ENCODE results near the gene GUCA1A.
"Not testable (repeated sequence)": the region's sequence is repeated elsewhere in the genome, so short reads cannot be mapped to it uniquely, and the experiment has no call there.

Gene GUCA1A

GRCh38 chr6:42199106-42199981, 26.2 kb downstream of the GUCA1A start:
- no peak for TF ChIP-seq CTCF (conservative IDR thresholded peaks at IDR 0.05; ENCODE audit: low read depth)
- H3K27ac ChIP-seq = peak overlapping the region; percentile 64
- CTCF ChIA-PET = interaction anchor here (1.0 kb wide), 1 partner anchor 13 kb away, joined by 5 read pairs; no protein-coding TSS in a partner anchor
- POLR2A ChIA-PET (ENCODE audit: low non-redundant PET) = no interaction called here
- DNase-seq (ENCODE audit: low spot score) = no peak

- TF ChIP-seq CTCF (conservative IDR thresholded peaks at IDR 0.05; ENCODE audit: low read depth) = no peak
- POLR2A ChIA-PET (ENCODE audit: low non-redundant PET) = no interaction called here
- H3K27ac ChIP-seq = peak overlapping the region; percentile 79
- DNase-seq (ENCODE audit: low spot score) = peak; percentile 58
- CTCF ChIA-PET = interaction anchor here (1.2 kb wide), 1 partner anchor 15 kb away, joined by 5 read pairs; no protein-coding TSS in a partner anchor
Measured at GRCh38 chr6:42200035-42200434, 26.9 kb downstream of the GUCA1A start.

GRCh38 chr6:42201382-42201781, 28.2 kb downstream of the GUCA1A start:
- POLR2A ChIA-PET (ENCODE audit: low non-redundant PET) = interaction anchor here (0.7 kb wide), 1 partner anchor 1736 kb away, joined by 4 read pairs; no protein-coding TSS in a partner anchor
- CTCF ChIA-PET = interaction anchor here (0.6 kb wide), 1 partner anchor 394 kb away, joined by 3 read pairs; no protein-coding TSS in a partner anchor
- DNase-seq (ENCODE audit: low spot score) = no peak
- H3K27ac ChIP-seq = peak overlapping the region; percentile 79; the same call in 1 of the 2 replicates
- TF ChIP-seq CTCF (conservative IDR thresholded peaks at IDR 0.05; ENCODE audit: low read depth) = no peak

GRCh38 chr6:42202131-42202915, 29.2 kb downstream of the GUCA1A start:
- DNase-seq (ENCODE audit: low spot score); CTCF ChIA-PET; POLR2A ChIA-PET (ENCODE audit: low non-redundant PET): not testable (repeated sequence)
- peak overlapping the region; percentile 18 for H3K27ac ChIP-seq

- CTCF ChIA-PET = interaction anchor here (0.6 to 0.7 kb wide), 2 partner anchors 12 to 37 kb away, joined by 3 to 5 read pairs; no protein-coding TSS in a partner anchor
- POLR2A ChIA-PET (ENCODE audit: low non-redundant PET) = interaction anchor here (0.6 kb wide), 1 partner anchor 633 kb away, joined by 4 read pairs; no protein-coding TSS in a partner anchor
- no peak for DNase-seq (ENCODE audit: low spot score)
- no peak for TF ChIP-seq CTCF (conservative IDR thresholded peaks at IDR 0.05; ENCODE audit: low read depth)
- H3K27ac ChIP-seq = no peak overlapping the region
Measured at GRCh38 chr6:42203183-42203582, 30.0 kb downstream of the GUCA1A start.

- ChIA-PET CTCF (no interaction called here), POLR2A (ENCODE audit: low non-redundant PET) (no interaction called here)
- DNase-seq (ENCODE audit: low spot score) = no peak
- no peak overlapping the region for H3K27ac ChIP-seq
- no peak for TF ChIP-seq CTCF (conservative IDR thresholded peaks at IDR 0.05; ENCODE audit: low read depth)
Measured at GRCh38 chr6:42204768-42205282, 31.7 kb downstream of the GUCA1A start.

GRCh38 chr6:42207559-42207958, 34.4 kb downstream of the GUCA1A start:
- POLR2A ChIA-PET (ENCODE audit: low non-redundant PET); DNase-seq (ENCODE audit: low spot score); CTCF ChIA-PET: not testable (repeated sequence)

More at GRCh38 chr6:42207559-42207958, 34.4 kb downstream of the GUCA1A start:
- H3K27ac ChIP-seq = not testable (repeated sequence)
